PC-9 (cell line): ENCODE measurements around the gene RPS6KA4. TPM values are rescaled to one million over a fixed set of nuclear protein-coding genes. Genes with fewer than 3 reads are reported as not detected.
A peak's percentile ranks its signal among the peaks of the same experiment; 100 is the strongest.

ENCODE experiments used
- BruUV-seq: library from RNA; stranded (reverse); fragments of 400-500 nt; replicated peaks from 2 replicates; lab custom pipeline; 2021; lab: Mats Ljungman, UMichigan
- CTCF ChIA-PET: fragments of 300-600 bp; sonication (Branson Sonifier 250); formaldehyde crosslinking; loops from one replicate; lab custom pipeline; 2022; ENCODE audit warnings: antibody characterized with exemption; lab: Charles Lee
- POLR2A ChIA-PET: fragments of 300-600 bp; sonication (Branson Sonifier 250); formaldehyde crosslinking; loops from one replicate; lab custom pipeline; 2022; ENCODE audit warnings: antibody characterized with exemption; ENCODE audit not compliant: unreplicated experiment; lab: Charles Lee
- DNase-seq, 2 experiments: peaks; one replicate each; pipeline versions ENCODE4 v3.0.0 to v3.0.0-alpha.2; 2015 to 2022; ENCODE audit warnings: mixed read lengths in 1 of 2
- H2AFZ ChIP-seq: fragments of 200-600 bp; sonication (generic); 2 replicates; pipeline ENCODE4 v1.8.1; 2017; ENCODE audit warnings: antibody characterized with exemption
- H3F3A ChIP-seq: fragments of 200-600 bp; sonication (generic); 2 replicates; pipeline ENCODE4 v1.8.1; 2017; ENCODE audit warnings: antibody characterized with exemption, mild to moderate bottlenecking, low read depth; ENCODE audit not compliant: insufficient read depth
- H3K27ac ChIP-seq: fragments of 200-600 bp; sonication (generic); 2 replicates; pipeline ENCODE4 v1.6.1; 2016; ENCODE audit warnings: mixed run types
- H3K27me3 ChIP-seq: fragments of 200-600 bp; sonication (generic); 2 replicates; pipeline ENCODE4 v1.6.1; 2016; ENCODE audit warnings: low read depth, mixed run types; ENCODE audit not compliant: insufficient read depth
- H3K36me3 ChIP-seq: fragments of 200-600 bp; sonication (generic); 2 replicates; pipeline ENCODE4 v1.6.1; 2016; ENCODE audit warnings: low read depth, mixed run types
- H3K4me1 ChIP-seq: fragments of 200-600 bp; sonication (generic); replicated peaks from 2 replicates; pipeline ENCODE4 v1.6.1; 2016; ENCODE audit warnings: mixed run types; ENCODE audit not compliant: insufficient read depth
- H3K4me2 ChIP-seq: fragments of 200-600 bp; sonication (generic); 2 replicates; pipeline ENCODE4 v1.6.1; 2017; ENCODE audit warnings: mixed run types
- H3K4me3 ChIP-seq: fragments of 200-600 bp; sonication (generic); 2 replicates; pipeline ENCODE4 v1.6.1; 2016; ENCODE audit warnings: mixed run types
- H3K79me2 ChIP-seq: fragments of 200-600 bp; sonication (generic); 2 replicates; pipeline ENCODE4 v1.6.1; 2017; ENCODE audit warnings: low read depth, mixed run types
- H3K9me2 ChIP-seq: fragments of 200-600 bp; sonication (generic); 2 replicates; pipeline ENCODE4 v1.8.1; 2017; ENCODE audit warnings: mild to moderate bottlenecking; ENCODE audit not compliant: insufficient read depth
- H3K9me3 ChIP-seq: fragments of 200-600 bp; sonication (generic); 2 replicates; pipeline ENCODE4 v1.8.1; 2016; ENCODE audit warnings: low read depth; ENCODE audit not compliant: insufficient read depth
- H4K20me1 ChIP-seq: fragments of 200-600 bp; sonication (generic); 2 replicates; pipeline ENCODE4 v1.8.1; 2017; ENCODE audit not compliant: insufficient read depth
- EZH2 ChIP-seq: fragments of 200-600 bp; sonication (generic); IDR thresholded peaks from 2 replicates; pipeline ENCODE4 v1.8.0; 2017; ENCODE audit warnings: antibody characterized with exemption, low read depth
- intact Hi-C: fragments of 100-400 bp; cut with micrococcal nuclease; formaldehyde crosslinking; loops from one replicate; pipeline ENCODE4 v1.10.0; 2022; ENCODE audit not compliant: unreplicated experiment
- total RNA-seq: library from RNA; stranded (reverse); gene quantifications from 2 replicates; pipeline ENCODE4 v1.2.3, GENCODE V29; 2021
- TF ChIP-seq, protein P1 (sequence below): fragments of 200-600 bp; sonication (generic); conservative IDR thresholded peaks from 2 replicates; pipeline ENCODE4 v1.6.1; 2017; ENCODE audit warnings: mixed run types, antibody characterized with exemption, mild to moderate bottlenecking, moderate library complexity

RPS6KA4 gene
- total RNA-seq, 1 experiment from 2014 or later: 64.3 TPM

DNA sequence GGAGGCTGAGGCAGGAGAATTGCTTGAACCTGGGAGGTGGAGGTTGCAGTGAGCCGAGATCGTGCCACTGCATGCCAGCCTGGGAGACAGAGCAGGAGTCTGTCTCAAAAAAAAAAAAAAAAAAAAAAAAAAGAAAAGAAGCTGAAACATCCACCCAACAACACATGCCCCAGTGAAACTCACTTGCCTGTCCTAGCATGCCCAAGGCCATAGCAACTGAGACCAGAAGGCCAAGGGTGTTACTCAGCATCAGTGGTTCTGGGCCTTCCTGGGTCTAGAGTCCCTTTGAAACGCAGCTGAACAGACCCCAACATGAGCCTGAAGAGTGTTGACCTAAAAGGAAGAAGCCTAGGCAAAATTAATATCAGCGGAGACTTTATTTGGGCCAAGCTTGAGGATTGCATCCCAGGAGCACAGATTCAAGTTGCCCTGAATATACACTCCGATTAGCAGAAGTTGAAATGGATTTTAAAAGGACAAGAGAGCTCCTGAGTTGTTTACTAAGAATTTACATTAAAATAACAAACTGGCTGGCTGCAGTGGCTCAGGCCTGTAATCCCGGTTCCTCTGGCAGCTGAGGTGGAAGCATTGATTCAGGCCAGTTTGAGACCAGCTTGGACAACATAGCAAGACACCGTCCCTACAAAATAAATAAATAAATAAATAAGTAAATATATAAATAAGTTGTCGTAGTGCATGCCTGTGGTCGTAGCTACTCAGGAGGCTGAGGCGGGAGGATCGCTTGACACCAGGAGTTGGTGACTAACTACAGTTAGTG, 34.1 kb upstream of the RPS6KA4 start:
- CTCF ChIA-PET: interaction anchor here (0.6 to 1.4 kb wide), 4 partner anchors 29 to 124 kb away, joined by 3 to 7 read pairs (median 6); no protein-coding TSS in a partner anchor
- POLR2A ChIA-PET: no interaction called here
- no peak overlapping the region for H3K4me3 ChIP-seq
- H3K36me3 ChIP-seq: peaks cover 7% of the 10 kb centered on the region; the same call in 1 of the 2 replicates
- no peak for TF ChIP-seq EZH2
- H3K9me2 ChIP-seq: no peaks in the 10 kb centered on the region
- H3F3A ChIP-seq: peaks cover 38% of the 10 kb centered on the region; the same call in 1 of the 2 replicates
- no peaks in the 10 kb centered on the region for H3K9me3 ChIP-seq
- H3K4me1 ChIP-seq: peaks cover 23% of the 10 kb centered on the region
- intact Hi-C loops: no loop called here
- H3K79me2 ChIP-seq: peaks cover 7% of the 10 kb centered on the region; the same call in 1 of the 2 replicates
- no TSS peak for BruUV-seq
- no peak overlapping the region for H2AFZ ChIP-seq
- no peak overlapping the region for H3K4me2 ChIP-seq
- no peaks in the 10 kb centered on the region for H3K27me3 ChIP-seq
- 0 out of 2 replicates have a peak overlapping the region, but pooled peaks have one; percentile 25 for H3K27ac ChIP-seq
- peak; percentile 25 to 40 for DNase-seq
- H4K20me1 ChIP-seq: no peaks in the 10 kb centered on the region

DNA sequence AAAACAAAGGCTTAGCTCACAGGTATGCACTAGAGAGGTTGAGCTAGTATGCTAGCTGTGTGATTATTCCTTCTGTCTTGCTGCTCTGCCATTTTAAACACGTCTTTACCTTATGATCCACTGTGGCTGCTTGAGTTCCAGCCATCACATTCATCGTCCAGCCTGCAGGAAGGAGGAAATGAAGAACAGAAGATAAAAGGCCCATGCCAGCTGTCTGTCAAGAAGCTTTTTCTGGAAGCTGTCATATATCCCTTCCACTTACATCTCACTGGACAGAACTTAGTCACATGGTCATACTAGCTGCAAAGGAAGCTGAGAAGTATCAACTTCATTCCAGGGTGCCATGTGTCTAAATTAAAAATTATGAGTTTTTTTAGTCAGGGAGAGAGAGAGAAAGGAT, 31.6 kb upstream of the RPS6KA4 start:
- H4K20me1 ChIP-seq: no peaks in the 10 kb centered on the region
- no peaks in the 10 kb centered on the region for H3K36me3 ChIP-seq
- no peaks in the 10 kb centered on the region for H3K27me3 ChIP-seq
- H3K27ac ChIP-seq: no peak overlapping the region
- no peaks in the 10 kb centered on the region for H3K9me2 ChIP-seq
- H3K9me3 ChIP-seq: no peaks in the 10 kb centered on the region
- intact Hi-C loops: no loop called here
- H2AFZ ChIP-seq: no peak overlapping the region
- H3K4me2 ChIP-seq: no peak overlapping the region
- no peak overlapping the region for H3K4me3 ChIP-seq
- no peaks in the 10 kb centered on the region for H3K79me2 ChIP-seq
- TF ChIP-seq EZH2: no peak
- TF ChIP-seq, protein P1, sequence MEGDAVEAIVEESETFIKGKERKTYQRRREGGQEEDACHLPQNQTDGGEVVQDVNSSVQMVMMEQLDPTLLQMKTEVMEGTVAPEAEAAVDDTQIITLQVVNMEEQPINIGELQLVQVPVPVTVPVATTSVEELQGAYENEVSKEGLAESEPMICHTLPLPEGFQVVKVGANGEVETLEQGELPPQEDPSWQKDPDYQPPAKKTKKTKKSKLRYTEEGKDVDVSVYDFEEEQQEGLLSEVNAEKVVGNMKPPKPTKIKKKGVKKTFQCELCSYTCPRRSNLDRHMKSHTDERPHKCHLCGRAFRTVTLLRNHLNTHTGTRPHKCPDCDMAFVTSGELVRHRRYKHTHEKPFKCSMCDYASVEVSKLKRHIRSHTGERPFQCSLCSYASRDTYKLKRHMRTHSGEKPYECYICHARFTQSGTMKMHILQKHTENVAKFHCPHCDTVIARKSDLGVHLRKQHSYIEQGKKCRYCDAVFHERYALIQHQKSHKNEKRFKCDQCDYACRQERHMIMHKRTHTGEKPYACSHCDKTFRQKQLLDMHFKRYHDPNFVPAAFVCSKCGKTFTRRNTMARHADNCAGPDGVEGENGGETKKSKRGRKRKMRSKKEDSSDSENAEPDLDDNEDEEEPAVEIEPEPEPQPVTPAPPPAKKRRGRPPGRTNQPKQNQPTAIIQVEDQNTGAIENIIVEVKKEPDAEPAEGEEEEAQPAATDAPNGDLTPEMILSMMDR: no peak
- peak in 1 of 2 experiments; percentile 31 for DNase-seq
- H3F3A ChIP-seq: peaks cover 34% of the 10 kb centered on the region; the same call in 1 of the 2 replicates
- ChIA-PET CTCF (no interaction called here), POLR2A (interaction anchor here (0.7 kb wide), 1 partner anchor 20 kb away, joined by 12 read pairs; no protein-coding TSS in a partner anchor)
- no TSS peak for BruUV-seq
- H3K4me1 ChIP-seq: peaks cover 17% of the 10 kb centered on the region

DNA sequence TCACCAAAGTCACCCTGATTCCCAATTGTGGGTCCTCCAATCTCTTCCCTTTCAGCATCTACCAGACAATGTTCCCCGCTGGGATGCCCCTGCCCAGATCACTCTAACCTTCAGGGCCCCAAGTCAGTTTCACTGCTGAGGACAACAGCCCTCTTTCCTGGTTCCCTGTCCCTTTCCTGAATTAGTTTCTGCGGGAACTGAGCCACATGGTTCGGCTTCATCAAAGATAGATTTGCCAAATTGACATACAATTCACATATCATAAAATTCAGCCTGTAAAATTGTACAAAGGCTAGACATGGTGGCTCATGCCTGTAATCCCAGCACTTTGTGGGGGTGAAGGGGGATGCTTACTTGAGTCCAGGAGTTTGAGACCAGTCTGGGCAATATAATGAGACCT, 31.0 kb upstream of the RPS6KA4 start:
- H3K9me2 ChIP-seq: no peaks in the 10 kb centered on the region
- no peak overlapping the region for H3K4me2 ChIP-seq
- no TSS peak for BruUV-seq
- DNase-seq: no peak
- H2AFZ ChIP-seq: no peak overlapping the region
- peaks cover 23% of the 10 kb centered on the region for H3K4me1 ChIP-seq
- H3F3A ChIP-seq: peaks cover 40% of the 10 kb centered on the region; the same call in 1 of the 2 replicates
- TF ChIP-seq, protein P1: no peak
- no peak for TF ChIP-seq EZH2
- intact Hi-C loops: no loop called here
- no peak overlapping the region for H3K4me3 ChIP-seq
- H3K36me3 ChIP-seq: no peaks in the 10 kb centered on the region
- no peaks in the 10 kb centered on the region for H3K79me2 ChIP-seq
- no peaks in the 10 kb centered on the region for H3K9me3 ChIP-seq
- ChIA-PET CTCF (no interaction called here), POLR2A (no interaction called here)
- H3K27me3 ChIP-seq: no peaks in the 10 kb centered on the region
- no peaks in the 10 kb centered on the region for H4K20me1 ChIP-seq
- no peak overlapping the region for H3K27ac ChIP-seq
